IPS-18a (cell line): Measurements from ENCODE around the gene SFRP5.

ENCODE experiments used
- H3K27ac ChIP-seq: one replicate; pipeline ENCODE4 v1.5.1; 2013; ENCODE audit warnings: low read length
- H3K27me3 ChIP-seq: one replicate; pipeline ENCODE4 v1.6.1; 2013; ENCODE audit warnings: mild to moderate bottlenecking, low read length; ENCODE audit not compliant: control insufficient read depth, insufficient read depth
- H3K36me3 ChIP-seq: one replicate; pipeline ENCODE4 v1.6.1; 2013; ENCODE audit warnings: low read depth, low read length; ENCODE audit not compliant: control insufficient read depth
- H3K4me1 ChIP-seq: one replicate; pipeline ENCODE4 v1.6.1; 2013; ENCODE audit warnings: low read depth, low read length; ENCODE audit not compliant: control insufficient read depth
- H3K4me3 ChIP-seq: one replicate; pipeline ENCODE4 v1.5.1; 2013; ENCODE audit warnings: low read length
- H3K9ac ChIP-seq: one replicate; pipeline ENCODE4 v1.6.1; 2013; ENCODE audit warnings: mild to moderate bottlenecking, low read length, moderate library complexity
- H3K9me3 ChIP-seq: one replicate; pipeline ENCODE4 v1.6.1; 2013; ENCODE audit warnings: low read depth, low read length; ENCODE audit not compliant: control insufficient read depth

Gene SFRP5, protein sequence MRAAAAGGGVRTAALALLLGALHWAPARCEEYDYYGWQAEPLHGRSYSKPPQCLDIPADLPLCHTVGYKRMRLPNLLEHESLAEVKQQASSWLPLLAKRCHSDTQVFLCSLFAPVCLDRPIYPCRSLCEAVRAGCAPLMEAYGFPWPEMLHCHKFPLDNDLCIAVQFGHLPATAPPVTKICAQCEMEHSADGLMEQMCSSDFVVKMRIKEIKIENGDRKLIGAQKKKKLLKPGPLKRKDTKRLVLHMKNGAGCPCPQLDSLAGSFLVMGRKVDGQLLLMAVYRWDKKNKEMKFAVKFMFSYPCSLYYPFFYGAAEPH

DNA sequence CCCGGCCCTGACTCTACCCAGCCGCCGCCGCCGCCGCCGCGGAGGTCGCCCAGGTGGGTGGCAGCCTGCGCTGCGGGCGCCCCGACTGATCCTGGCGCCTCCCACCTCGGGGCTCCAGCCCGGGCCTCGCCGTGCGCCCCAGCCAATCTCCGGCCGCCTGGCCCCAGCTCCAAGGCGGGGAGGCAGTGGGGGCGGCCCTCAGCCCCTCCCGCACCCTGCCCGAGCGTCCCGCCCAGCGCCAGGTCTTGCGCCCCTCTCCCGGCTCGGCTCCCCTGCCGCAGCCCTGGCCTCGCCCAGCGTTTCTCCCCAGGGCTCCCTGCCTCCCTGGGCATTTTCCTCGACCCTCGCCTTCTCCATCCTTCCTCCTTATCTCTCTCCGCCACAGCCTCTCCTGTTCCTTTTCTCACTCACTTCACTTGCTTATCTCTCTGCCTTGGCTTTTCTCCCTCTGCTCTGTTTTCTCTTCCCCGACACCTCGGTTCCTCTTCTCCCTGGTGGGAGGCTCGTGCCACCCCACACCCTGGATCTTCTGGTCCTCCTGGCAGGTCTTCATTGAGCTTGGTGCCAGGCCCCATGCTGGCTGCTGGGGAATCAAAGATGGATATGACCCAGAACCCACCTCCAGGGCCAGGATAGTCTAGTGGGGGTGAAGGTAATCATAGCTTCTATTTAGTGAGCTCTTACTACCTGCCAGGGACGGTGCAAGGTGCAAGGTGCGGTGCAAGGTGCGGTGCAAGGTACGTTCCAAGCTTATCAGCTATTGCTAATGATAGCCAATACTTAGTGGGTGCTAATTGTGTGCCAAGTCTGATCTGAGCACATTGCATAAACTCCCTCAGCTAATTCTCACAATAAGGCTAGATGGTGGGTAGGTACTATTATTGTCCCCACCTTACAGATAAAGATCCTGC lies at the start of gene SFRP5:
SFRP5 (minus strand) TSS at position 87 of the 911 bp plus-strand sequence. CDS start 166 bp downstream, outside the sequence.
- Histone ChIP-seq H3K27me3 (peaks cover 52% of the 10 kb centered on the region), H3K27ac (no peak within 1 kb of the TSS), H3K9me3 (no peaks in the 10 kb centered on the region), H3K9ac (peak within 1 kb of the TSS; percentile 14), H3K4me1 (peaks cover 11% of the 10 kb centered on the region), H3K4me3 (peak within 1 kb of the TSS; percentile 66), H3K36me3 (no peaks in the 10 kb centered on the region)

DNA sequence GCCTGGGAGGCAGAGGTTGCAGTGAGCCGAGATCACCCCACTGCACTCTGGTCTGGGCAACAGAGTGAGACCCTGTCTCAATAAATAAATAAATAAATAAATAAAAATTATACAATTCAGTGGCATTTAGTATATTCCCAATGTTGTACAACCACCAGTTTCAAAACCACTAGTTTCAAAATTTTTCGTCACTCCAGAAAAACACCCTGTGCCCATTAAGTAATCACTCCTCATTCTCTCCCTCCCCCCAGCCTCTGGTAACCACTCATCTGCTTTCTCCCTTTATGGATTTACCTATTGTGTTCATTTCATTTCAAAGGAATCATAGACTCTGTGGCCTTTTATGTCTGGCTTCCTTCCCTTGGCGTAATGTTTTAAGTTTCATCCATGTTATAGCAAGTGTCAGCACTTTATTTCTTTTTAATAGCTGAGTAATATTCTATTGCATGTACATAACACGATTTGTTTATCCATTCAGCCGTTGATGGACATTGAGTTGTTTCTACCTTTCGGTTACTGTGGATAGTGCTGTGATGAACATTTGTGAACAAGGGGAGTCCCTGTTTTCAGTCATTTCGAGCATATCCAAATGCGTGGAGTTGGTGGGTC lies 48.4 kb upstream of the SFRP5 start:
- no peak overlapping the region for H3K4me3 ChIP-seq
- no peak overlapping the region for H3K27ac ChIP-seq
- no peaks in the 10 kb centered on the region for H3K9me3 ChIP-seq
- no peak overlapping the region for H3K9ac ChIP-seq
- no peaks in the 10 kb centered on the region for H3K36me3 ChIP-seq
- H3K4me1 ChIP-seq: peaks cover 3% of the 10 kb centered on the region
- no peaks in the 10 kb centered on the region for H3K27me3 ChIP-seq

DNA sequence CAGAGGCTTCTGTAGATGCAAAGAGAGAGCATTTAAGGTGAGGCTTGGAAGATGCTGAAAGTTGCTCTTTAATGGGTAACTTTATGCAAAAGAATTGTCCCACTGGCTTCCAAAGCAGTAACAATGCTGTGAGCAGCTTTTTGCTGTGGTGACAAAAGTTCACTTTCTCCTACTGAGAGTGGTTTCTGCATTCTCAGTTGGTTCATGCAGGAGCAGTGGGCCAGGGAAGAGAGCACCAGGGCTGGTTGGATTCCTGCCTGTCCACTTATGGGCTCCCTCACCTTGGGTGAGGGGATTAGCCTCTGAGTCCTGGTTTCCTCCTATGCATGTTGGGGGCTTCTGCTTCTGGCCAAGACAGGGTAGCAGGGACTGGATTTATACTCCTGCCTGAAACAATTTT lies 46.8 kb upstream of the SFRP5 start:
- Histone ChIP-seq H3K36me3 (no peaks in the 10 kb centered on the region), H3K4me3 (no peak overlapping the region), H3K27ac (no peak overlapping the region), H3K9ac (no peak overlapping the region), H3K9me3 (no peaks in the 10 kb centered on the region), H3K27me3 (no peaks in the 10 kb centered on the region), H3K4me1 (peaks cover 3% of the 10 kb centered on the region)

DNA sequence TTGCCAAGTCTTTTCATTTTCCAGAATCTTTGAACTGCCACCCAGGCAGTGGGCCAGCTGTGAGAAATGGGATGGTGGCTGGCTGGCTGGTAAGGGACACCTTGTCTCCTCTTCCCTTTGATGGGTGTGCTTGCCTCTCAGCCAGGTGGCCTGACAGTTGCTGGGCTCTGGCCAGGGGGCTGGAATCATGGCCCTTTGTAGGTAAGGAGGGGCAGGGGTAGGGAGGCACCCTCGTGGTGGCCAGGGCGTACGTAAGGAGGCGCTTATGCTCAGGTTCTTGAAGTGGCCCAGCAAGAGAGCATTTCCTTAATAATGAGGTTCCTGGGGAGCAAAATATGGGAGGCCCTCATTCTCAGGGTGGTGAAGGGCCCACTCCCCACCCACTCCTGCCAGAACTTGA lies 44.8 kb upstream of the SFRP5 start:
- Histone ChIP-seq H3K27ac (no peak overlapping the region), H3K9me3 (no peaks in the 10 kb centered on the region), H3K4me3 (no peak overlapping the region), H3K9ac (no peak overlapping the region), H3K4me1 (no peaks in the 10 kb centered on the region), H3K27me3 (no peaks in the 10 kb centered on the region), H3K36me3 (no peaks in the 10 kb centered on the region)

DNA sequence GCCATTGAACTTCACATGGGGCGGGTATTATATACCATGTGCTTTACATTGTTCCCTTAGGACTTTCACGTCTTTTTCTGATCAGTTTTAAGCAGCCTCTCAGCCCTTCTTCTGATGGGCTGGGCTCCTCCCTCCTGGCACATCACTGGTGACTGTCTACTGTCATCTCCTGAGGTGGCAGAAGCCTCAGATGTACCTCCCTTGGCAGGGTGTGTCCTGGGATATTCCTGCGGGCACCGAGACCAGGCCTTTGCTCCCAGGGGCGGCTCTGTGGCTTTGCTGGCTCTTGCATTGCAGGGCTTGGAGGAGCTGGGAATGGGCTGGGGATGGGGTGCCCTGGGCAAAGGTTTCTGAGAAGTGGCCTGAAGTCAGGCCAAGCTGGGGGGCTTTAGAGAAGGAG lies 43.2 kb upstream of the SFRP5 start:
- Histone ChIP-seq H3K27me3 (no peaks in the 10 kb centered on the region), H3K9me3 (no peaks in the 10 kb centered on the region)

DNA sequence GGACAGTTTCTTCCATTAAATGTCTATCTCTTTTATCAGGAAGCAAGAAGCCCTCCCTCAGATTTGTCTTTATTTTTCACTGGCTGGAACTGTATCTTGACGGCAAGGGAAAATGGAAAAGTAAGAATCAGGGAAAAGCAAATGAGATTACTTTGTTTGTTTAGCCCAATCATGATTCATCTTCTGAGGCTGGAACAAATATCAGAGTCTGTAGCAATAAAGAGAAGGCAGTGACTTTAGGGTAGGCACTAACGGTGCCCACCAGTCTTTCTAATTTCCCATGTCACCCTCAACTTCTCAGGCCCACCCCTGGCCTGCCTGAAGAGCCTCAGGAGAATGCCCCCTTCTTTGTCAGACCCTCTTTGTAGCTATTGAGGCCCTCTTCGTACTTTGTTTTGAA lies 41.5 kb upstream of the SFRP5 start:
- Histone ChIP-seq H3K4me3 (no peak overlapping the region), H3K9ac (no peak overlapping the region), H3K27me3 (no peaks in the 10 kb centered on the region), H3K4me1 (no peaks in the 10 kb centered on the region), H3K9me3 (no peaks in the 10 kb centered on the region), H3K27ac (no peak overlapping the region), H3K36me3 (no peaks in the 10 kb centered on the region)

More for the DNA sequence above, 43.2 kb upstream of the SFRP5 start:
- Histone ChIP-seq H3K36me3 (no peaks in the 10 kb centered on the region), H3K9ac (no peak overlapping the region), H3K27ac (no peak overlapping the region), H3K4me3 (no peak overlapping the region), H3K4me1 (no peaks in the 10 kb centered on the region)

DNA sequence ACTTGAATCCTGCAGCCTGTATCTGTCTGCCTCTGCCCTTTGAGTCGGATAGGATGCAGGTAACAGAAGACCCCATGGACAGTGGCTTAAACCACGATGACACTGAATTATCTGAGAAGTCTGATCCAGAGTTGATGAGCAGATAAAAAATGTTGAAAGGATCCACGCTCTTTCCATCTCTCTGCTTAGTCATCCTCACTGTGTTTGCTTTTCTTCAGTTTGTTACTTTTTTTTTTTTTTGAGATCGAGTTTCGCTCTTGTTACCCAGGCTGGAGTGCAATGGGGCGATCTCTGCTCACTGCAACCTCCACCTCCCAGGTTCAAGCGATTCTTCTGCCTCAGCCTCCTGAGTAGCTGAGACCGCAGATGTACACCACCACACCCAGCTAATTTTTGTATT lies 40.9 kb upstream of the SFRP5 start:
- no peak overlapping the region for H3K4me3 ChIP-seq
- no peaks in the 10 kb centered on the region for H3K27me3 ChIP-seq
- no peak overlapping the region for H3K27ac ChIP-seq
- H3K4me1 ChIP-seq: no peaks in the 10 kb centered on the region
- no peak overlapping the region for H3K9ac ChIP-seq
- no peaks in the 10 kb centered on the region for H3K36me3 ChIP-seq
- no peaks in the 10 kb centered on the region for H3K9me3 ChIP-seq

DNA sequence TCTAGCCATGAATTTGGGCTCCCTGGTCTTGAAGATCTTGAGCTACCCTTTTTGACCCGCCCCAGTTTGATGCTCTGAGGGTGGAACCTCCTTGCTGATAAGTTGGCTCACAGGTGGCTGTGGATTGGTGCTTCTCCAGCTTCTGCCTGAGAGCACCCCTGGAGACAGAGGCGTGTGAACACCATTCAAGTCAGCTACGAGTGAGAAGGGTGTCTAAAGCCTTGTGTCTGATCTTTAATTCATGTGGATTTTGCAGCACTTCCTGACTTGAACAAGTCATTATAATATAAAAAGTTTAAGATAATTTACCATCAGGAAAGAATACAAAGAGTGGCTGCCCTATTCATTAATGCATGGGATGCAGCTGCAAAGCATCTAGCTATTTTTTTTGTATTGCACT lies 40.2 kb upstream of the SFRP5 start:
- H3K27me3 ChIP-seq: no peaks in the 10 kb centered on the region
- H3K9ac ChIP-seq: no peak overlapping the region
- H3K9me3 ChIP-seq: no peaks in the 10 kb centered on the region
- H3K4me1 ChIP-seq: no peaks in the 10 kb centered on the region
- no peak overlapping the region for H3K27ac ChIP-seq
- H3K4me3 ChIP-seq: no peak overlapping the region
- H3K36me3 ChIP-seq: no peaks in the 10 kb centered on the region

DNA sequence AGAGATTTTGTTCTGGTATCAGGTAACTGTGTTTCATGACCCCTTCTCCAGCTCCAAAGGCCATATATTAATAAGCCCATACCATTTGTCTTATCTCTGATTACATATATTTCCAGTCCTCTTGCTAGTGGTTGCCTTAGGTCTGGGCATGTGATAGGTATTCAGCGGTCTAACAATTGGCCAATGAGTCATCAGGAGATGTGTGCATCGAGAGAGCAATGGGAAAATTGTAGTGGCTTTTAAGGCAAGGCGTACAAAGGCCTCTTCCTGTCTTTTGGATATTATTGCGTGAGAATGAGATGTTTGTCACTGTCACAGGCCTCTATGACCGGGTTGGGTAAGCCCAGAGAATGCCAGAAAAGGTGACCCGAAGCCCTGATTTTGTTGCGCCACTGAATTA lies 38.6 kb upstream of the SFRP5 start:
- no peaks in the 10 kb centered on the region for H3K9me3 ChIP-seq
- no peak overlapping the region for H3K9ac ChIP-seq
- H3K27ac ChIP-seq: no peak overlapping the region
- peaks cover 9% of the 10 kb centered on the region for H3K4me1 ChIP-seq
- no peaks in the 10 kb centered on the region for H3K36me3 ChIP-seq
- H3K4me3 ChIP-seq: no peak overlapping the region
- H3K27me3 ChIP-seq: no peaks in the 10 kb centered on the region

DNA sequence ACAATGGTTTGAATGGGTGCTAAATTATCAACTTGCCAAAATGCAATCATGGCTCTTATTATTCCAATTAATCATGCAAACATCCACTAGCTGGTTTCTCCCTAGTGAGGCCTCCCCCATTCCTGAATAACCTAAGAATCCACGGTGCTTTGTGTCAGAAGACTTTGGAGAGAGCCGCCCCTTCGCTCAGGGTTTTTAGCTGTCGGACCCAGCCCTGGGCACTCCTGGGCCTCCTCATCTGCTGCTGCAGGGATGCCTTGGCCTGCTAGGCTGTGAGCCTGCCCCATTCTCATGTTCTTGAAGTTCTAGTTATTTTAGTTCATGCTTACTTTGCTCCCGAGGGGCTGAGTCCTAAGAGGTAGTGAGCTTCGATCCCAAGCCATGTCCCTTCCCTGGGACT lies 34.1 kb upstream of the SFRP5 start:
- Histone ChIP-seq H3K36me3 (no peaks in the 10 kb centered on the region), H3K27ac (no peak overlapping the region), H3K9me3 (no peaks in the 10 kb centered on the region), H3K4me3 (no peak overlapping the region), H3K9ac (no peak overlapping the region), H3K4me1 (peaks cover 13% of the 10 kb centered on the region), H3K27me3 (no peaks in the 10 kb centered on the region)

DNA sequence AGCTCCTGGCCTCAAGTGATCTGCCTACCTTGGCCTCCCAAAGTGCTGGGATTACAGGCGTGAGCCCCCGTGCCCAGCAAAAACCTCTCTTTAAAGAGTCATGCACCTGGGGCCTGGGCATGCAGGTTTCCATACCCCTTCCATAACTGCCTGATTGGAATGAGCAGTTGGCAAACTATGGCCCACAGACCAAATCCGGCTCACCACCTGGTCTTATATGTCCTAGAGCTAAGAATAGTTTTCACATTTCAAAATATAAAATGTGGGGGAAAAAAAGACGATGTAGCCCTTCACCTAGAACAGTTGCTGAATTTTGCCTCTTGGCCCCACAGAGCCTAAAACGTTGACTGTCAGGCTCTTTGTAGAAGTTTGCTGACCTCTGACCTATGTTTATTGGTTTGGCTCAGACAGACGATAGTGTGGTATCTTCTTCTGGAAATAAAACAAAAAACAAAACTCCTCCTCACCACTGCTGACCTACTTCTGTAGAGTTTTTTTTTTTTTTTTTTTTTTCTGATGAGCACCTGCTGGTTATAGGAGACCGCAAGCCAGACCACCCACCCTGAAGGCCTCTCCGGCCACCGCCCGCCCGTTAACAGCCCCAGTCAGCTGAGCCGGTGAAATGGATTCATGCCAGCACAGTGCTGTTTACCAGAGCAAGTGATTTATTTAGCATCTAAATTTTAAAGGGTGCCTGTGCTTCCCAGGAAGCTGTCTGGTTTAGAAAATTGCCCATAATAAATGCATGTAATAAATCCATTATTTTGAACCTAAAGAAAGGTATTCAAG lies 33.5 kb upstream of the SFRP5 start:
- Histone ChIP-seq H3K4me3 (no peak overlapping the region), H3K27me3 (no peaks in the 10 kb centered on the region), H3K9me3 (no peaks in the 10 kb centered on the region), H3K36me3 (no peaks in the 10 kb centered on the region), H3K9ac (no peak overlapping the region), H3K27ac (no peak overlapping the region), H3K4me1 (peaks cover 13% of the 10 kb centered on the region)
